ENCODE data around the gene SPEN. TPM values are rescaled to one million over a fixed set of nuclear protein-coding genes. Genes with fewer than 3 reads are reported as not detected.
A peak's percentile ranks its signal among the peaks of the same experiment; 100 is the strongest.

SPEN gene
- total RNA-seq, 1 donor from 2014 or later, result 35.0 TPM

DNA sequence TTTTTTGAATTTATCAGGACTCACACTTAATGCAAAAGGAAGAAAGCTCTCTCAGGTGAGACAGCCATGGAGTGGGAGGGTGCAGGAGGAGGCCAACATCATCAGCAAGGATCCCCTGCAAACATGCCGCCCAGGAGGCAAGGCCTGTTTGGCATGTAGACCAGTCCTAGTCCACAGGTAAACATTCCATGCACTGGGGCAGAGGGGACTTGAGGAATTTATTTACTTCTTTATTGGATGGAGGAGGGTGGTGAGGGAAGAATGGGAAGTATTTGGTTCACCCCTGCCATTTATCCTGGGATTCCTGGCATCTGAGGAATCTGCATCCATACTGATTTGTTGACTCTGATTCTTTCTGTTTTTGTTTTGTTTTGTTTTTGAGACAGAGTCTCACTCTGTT, 38.6 kb upstream of the SPEN start:
- Histone ChIP-seq H4K20me1 (ENCODE audit: insufficient read depth, low read length) (no peaks in the 10 kb centered on the region), H3K36me3 (ENCODE audit: insufficient read depth, low read length) (no peaks in the 10 kb centered on the region), H2AFZ (ENCODE audit: low read depth, low read length) (no peak overlapping the region), H3K4me3 (ENCODE audit: insufficient read depth, low read depth, low read length) (no peak overlapping the region), H3K4me2 (ENCODE audit: low read length) (no peak overlapping the region), H3K79me2 (ENCODE audit: insufficient read depth, low read length) (no peaks in the 10 kb centered on the region), H3K4me1 (ENCODE audit: insufficient read depth, low read length) (no peaks in the 10 kb centered on the region), H3K27ac (ENCODE audit: low read depth, low read length) (no peak overlapping the region), H3K27me3 (ENCODE audit: insufficient read depth, low read length) (no peaks in the 10 kb centered on the region), H3K9me3 (ENCODE audit: insufficient read depth, low read depth, low read length) (no peaks in the 10 kb centered on the region), H3K9ac (ENCODE audit: low read length) (no peak overlapping the region)
- Mint-ChIP-seq H3K27ac (ENCODE audit: unreplicated experiment) (no peak overlapping the region), H3K4me3 (ENCODE audit: unreplicated experiment) (no peak overlapping the region), H3K36me3 (ENCODE audit: low read depth, unreplicated experiment) (no peaks in the 10 kb centered on the region), H3K9me3 (ENCODE audit: unreplicated experiment) (no peaks in the 10 kb centered on the region), H3K27me3 (ENCODE audit: low read depth, unreplicated experiment) (peaks cover 2% of the 10 kb centered on the region), H3K4me1 (ENCODE audit: low read depth, unreplicated experiment) (peaks cover 3% of the 10 kb centered on the region)
- DNase-seq (ENCODE audit: low read depth) (no peak), FAIRE-seq (no peak)
- TF ChIP-seq, protein P1, sequence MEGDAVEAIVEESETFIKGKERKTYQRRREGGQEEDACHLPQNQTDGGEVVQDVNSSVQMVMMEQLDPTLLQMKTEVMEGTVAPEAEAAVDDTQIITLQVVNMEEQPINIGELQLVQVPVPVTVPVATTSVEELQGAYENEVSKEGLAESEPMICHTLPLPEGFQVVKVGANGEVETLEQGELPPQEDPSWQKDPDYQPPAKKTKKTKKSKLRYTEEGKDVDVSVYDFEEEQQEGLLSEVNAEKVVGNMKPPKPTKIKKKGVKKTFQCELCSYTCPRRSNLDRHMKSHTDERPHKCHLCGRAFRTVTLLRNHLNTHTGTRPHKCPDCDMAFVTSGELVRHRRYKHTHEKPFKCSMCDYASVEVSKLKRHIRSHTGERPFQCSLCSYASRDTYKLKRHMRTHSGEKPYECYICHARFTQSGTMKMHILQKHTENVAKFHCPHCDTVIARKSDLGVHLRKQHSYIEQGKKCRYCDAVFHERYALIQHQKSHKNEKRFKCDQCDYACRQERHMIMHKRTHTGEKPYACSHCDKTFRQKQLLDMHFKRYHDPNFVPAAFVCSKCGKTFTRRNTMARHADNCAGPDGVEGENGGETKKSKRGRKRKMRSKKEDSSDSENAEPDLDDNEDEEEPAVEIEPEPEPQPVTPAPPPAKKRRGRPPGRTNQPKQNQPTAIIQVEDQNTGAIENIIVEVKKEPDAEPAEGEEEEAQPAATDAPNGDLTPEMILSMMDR (IDR thresholded peaks at IDR 0.05; ENCODE audit: insufficient read depth, low read depth, low read length), result no peak
- TF ChIP-seq EZH2 (IDR thresholded peaks at IDR 0.05; ENCODE audit: insufficient read depth, low read length), result no peak

DNA sequence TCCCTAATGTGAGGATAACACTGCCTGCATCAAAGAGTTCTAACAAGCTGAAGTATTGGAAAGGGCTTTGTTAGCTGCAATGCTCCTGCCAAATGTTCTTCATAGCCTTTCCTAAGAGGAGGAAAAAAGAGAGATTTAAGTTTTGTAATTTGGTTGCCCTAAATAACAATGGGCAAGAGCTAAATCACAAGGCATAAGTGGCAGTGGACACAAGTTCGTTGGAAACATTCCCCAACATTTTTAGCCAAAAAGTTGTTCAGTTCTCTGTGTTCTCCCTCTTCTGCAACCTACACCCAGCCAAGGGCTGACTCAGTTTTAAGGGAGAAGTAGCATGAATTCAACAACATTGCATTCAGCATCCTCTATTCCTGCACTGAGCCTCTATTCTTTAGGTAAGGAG, 37.4 kb upstream of the SPEN start:
- no peak for FAIRE-seq
- no peaks in the 10 kb centered on the region for H3K79me2 ChIP-seq (ENCODE audit: insufficient read depth, low read length)
- Mint-ChIP-seq H3K27ac (ENCODE audit: unreplicated experiment) (no peak overlapping the region), H3K36me3 (ENCODE audit: low read depth, unreplicated experiment) (no peaks in the 10 kb centered on the region), H3K4me1 (ENCODE audit: low read depth, unreplicated experiment) (peaks cover 3% of the 10 kb centered on the region), H3K9me3 (ENCODE audit: unreplicated experiment) (no peaks in the 10 kb centered on the region), H3K27me3 (ENCODE audit: low read depth, unreplicated experiment) (peaks cover 2% of the 10 kb centered on the region), H3K4me3 (ENCODE audit: unreplicated experiment) (peak overlapping the region; percentile 6)
- H3K4me3 ChIP-seq (ENCODE audit: insufficient read depth, low read depth, low read length), result no peak overlapping the region
- no peaks in the 10 kb centered on the region for H3K4me1 ChIP-seq (ENCODE audit: insufficient read depth, low read length)
- no peak overlapping the region for H3K9ac ChIP-seq (ENCODE audit: low read length)
- H3K9me3 ChIP-seq (ENCODE audit: insufficient read depth, low read depth, low read length), result no peaks in the 10 kb centered on the region
- no peaks in the 10 kb centered on the region for H4K20me1 ChIP-seq (ENCODE audit: insufficient read depth, low read length)
- no peak for DNase-seq (ENCODE audit: low read depth)
- H2AFZ ChIP-seq (ENCODE audit: low read depth, low read length), result no peak overlapping the region
- H3K27me3 ChIP-seq (ENCODE audit: insufficient read depth, low read length), result no peaks in the 10 kb centered on the region
- no peak for TF ChIP-seq EZH2 (IDR thresholded peaks at IDR 0.05; ENCODE audit: insufficient read depth, low read length)
- TF ChIP-seq, protein P1 (IDR thresholded peaks at IDR 0.05; ENCODE audit: insufficient read depth, low read depth, low read length), result no peak
- H3K4me2 ChIP-seq (ENCODE audit: low read length), result no peak overlapping the region
- no peaks in the 10 kb centered on the region for H3K36me3 ChIP-seq (ENCODE audit: insufficient read depth, low read length)
- H3K27ac ChIP-seq (ENCODE audit: low read depth, low read length), result no peak overlapping the region

GRCh38 chr1:15816674-15817073, 30.8 kb upstream of the SPEN start:
- Mint-ChIP-seq H3K27ac (ENCODE audit: unreplicated experiment) (no peak overlapping the region), H3K4me1 (ENCODE audit: low read depth, unreplicated experiment) (peaks cover 2% of the 10 kb centered on the region), H3K27me3 (ENCODE audit: low read depth, unreplicated experiment) (no peaks in the 10 kb centered on the region), H3K36me3 (ENCODE audit: low read depth, unreplicated experiment) (peaks cover 2% of the 10 kb centered on the region), H3K4me3 (ENCODE audit: unreplicated experiment) (no peak overlapping the region), H3K9me3 (ENCODE audit: unreplicated experiment) (no peaks in the 10 kb centered on the region)
- Histone ChIP-seq H3K36me3 (ENCODE audit: insufficient read depth, low read length) (no peaks in the 10 kb centered on the region), H2AFZ (ENCODE audit: low read depth, low read length) (no peak overlapping the region), H3K4me1 (ENCODE audit: insufficient read depth, low read length) (no peaks in the 10 kb centered on the region), H3K27me3 (ENCODE audit: insufficient read depth, low read length) (no peaks in the 10 kb centered on the region), H3K79me2 (ENCODE audit: insufficient read depth, low read length) (no peaks in the 10 kb centered on the region), H3K9me3 (ENCODE audit: insufficient read depth, low read depth, low read length) (no peaks in the 10 kb centered on the region), H3K27ac (ENCODE audit: low read depth, low read length) (no peak overlapping the region), H3K4me3 (ENCODE audit: insufficient read depth, low read depth, low read length) (no peak overlapping the region), H3K9ac (ENCODE audit: low read length) (no peak overlapping the region), H4K20me1 (ENCODE audit: insufficient read depth, low read length) (no peaks in the 10 kb centered on the region), H3K4me2 (ENCODE audit: low read length) (no peak overlapping the region)
- DNase-seq (ENCODE audit: low read depth) (no peak), FAIRE-seq (no peak)
- TF ChIP-seq, protein P1 (IDR thresholded peaks at IDR 0.05; ENCODE audit: insufficient read depth, low read depth, low read length), result no peak
- no peak for TF ChIP-seq EZH2 (IDR thresholded peaks at IDR 0.05; ENCODE audit: insufficient read depth, low read length)

Data from astrocyte (in vitro differentiated cells and primary cell).